K562 (cell line): ENCODE data around the gene C22orf39. TPM values are rescaled to one million over a fixed set of nuclear protein-coding genes. Genes with fewer than 3 reads are reported as not detected.

Source experiments
- BRCA1 ChIP-seq, 2 experiments: fragments of 450-650 bp in 1 of 2; sonication (generic) in 1 of 2; formaldehyde crosslinking in 1 of 2; IDR thresholded peaks; 2 replicates each; pipeline versions ENCODE4 v1.5.0 to v1.6.1; 2017 to 2020; ENCODE audit warnings: mild to moderate bottlenecking in 1 of 2, missing genetic modification reagents in 1 of 2
- ETV1 ChIP-seq: fragments of 450-650 bp; conservative IDR thresholded peaks from 2 replicates; pipeline ENCODE4 v1.6.1; 2016; ENCODE audit warnings: missing genetic modification characterization, control low read depth, low read depth, missing compliant biosample characterization
- GATAD2B ChIP-seq: fragments of 450-650 bp; IDR thresholded peaks from 2 replicates; pipeline ENCODE4 v1.6.1; 2017; ENCODE audit warnings: mild to moderate bottlenecking, borderline replicate concordance
- L3MBTL2 ChIP-seq: fragments of 450-650 bp; IDR thresholded peaks from 2 replicates; pipeline ENCODE4 v1.6.1; 2016; ENCODE audit warnings: mild to moderate bottlenecking, moderate library complexity
- MAX ChIP-seq: sonication (generic); formaldehyde crosslinking; IDR thresholded peaks from 2 replicates; pipeline ENCODE4 v1.9.0; 2022; ENCODE audit warnings: mild to moderate bottlenecking, missing genetic modification reagents
- MED1 ChIP-seq: sonication (generic); formaldehyde crosslinking; IDR thresholded peaks from 2 replicates; pipeline ENCODE4 v1.8.1; 2023; ENCODE audit warnings: missing genetic modification reagents, borderline replicate concordance
- POLR2AphosphoS2 ChIP-seq: IDR thresholded peaks from 2 replicates; pipeline ENCODE4 v1.6.1; 2012; ENCODE audit warnings: low read length, improper control_type of control experiment
- POLR3G ChIP-seq: IDR thresholded peaks from 2 replicates; pipeline ENCODE4 v1.6.1; 2011; ENCODE audit not compliant: insufficient read length, insufficient replicate concordance; ENCODE audit errors: extremely low read depth
- TOE1 ChIP-seq, 2 experiments: fragments of 450-650 bp in 1 of 2; sonication (generic) in 1 of 2; formaldehyde crosslinking in 1 of 2; IDR thresholded peaks; 2 replicates each; pipeline versions ENCODE4 v1.7.1 to v1.8.0; 2016 to 2022; ENCODE audit warnings: borderline replicate concordance in 2 of 2, mild to moderate bottlenecking in 2 of 2, antibody characterized with exemption in 1 of 2, inconsistent platforms in 1 of 2, low read depth in 1 of 2, missing genetic modification reagents in 1 of 2, moderate library complexity in 1 of 2
- ZFX ChIP-seq: sonication (generic); formaldehyde crosslinking; IDR thresholded peaks from 2 replicates; pipeline ENCODE4 v1.8.0; 2022; ENCODE audit warnings: mild to moderate bottlenecking, missing genetic modification reagents, moderate library complexity
- ZNF778 ChIP-seq: fragments of 450-650 bp; formaldehyde crosslinking; IDR thresholded peaks from 2 replicates; pipeline ENCODE4 v1.4.0; 2020; ENCODE audit warnings: mild to moderate bottlenecking, moderate library complexity
- polyA plus RNA-seq, 8 experiments: library from polyadenylated mRNA; depleted of rRNA in 4 of 8; stranded (reverse) in 5 of 8; unstranded in 3 of 8; fragments of >200 nt; fragmentation: Nextera tagmentation in 2 of 8; fragmentation: Illumina TruSeq in 1 of 8; extraction: Ambion mirVana in 2 of 8; extraction: Trizol in 1 of 8; gene quantifications; 2 replicates each; pipeline versions ENCODE4 v1.2.1 to v1.2.3, GENCODE V29; 2011 to 2014; ENCODE audit warnings: inconsistent platforms in 1 of 8, missing spikeins in 1 of 8
- total RNA-seq, 7 experiments: library from RNA; depleted of rRNA in 6 of 7; stranded (reverse); fragments of >200 nt in 6 of 7; fragmentation: Illumina TruSeq in 2 of 7; extraction: Trizol in 2 of 7; gene quantifications; 2 replicates each; pipeline versions ENCODE4 v1.2.1 to v1.2.3, GENCODE V29; 2011 to 2021; ENCODE audit warnings: low replicate concordance in 1 of 7
- TF ChIP-seq, protein P1 (sequence below): IDR thresholded peaks from 2 replicates; pipeline ENCODE4 v1.6.1; 2011; ENCODE audit not compliant: insufficient read length; ENCODE audit errors: extremely low read depth
- TF ChIP-seq, protein P2 (sequence below), 3 experiments: fragments of 200-800 bp in 1 of 3; fragments of 250-450 bp in 1 of 3; fragments of 450-650 bp in 1 of 3; sonication (Bioruptor Pico) in 1 of 3; sonication (Bioruptor generic) in 1 of 3; formaldehyde crosslinking in 1 of 3; IDR thresholded peaks; 2 replicates each; pipeline versions ENCODE4 v1.6.1 to v1.8.0; 2016 to 2022; ENCODE audit warnings: mild to moderate bottlenecking in 2 of 3, missing genetic modification characterization in 2 of 3, missing compliant biosample characterization in 1 of 3, moderate library complexity in 1 of 3
- TF ChIP-seq, protein P3 (sequence below): sonication (generic); formaldehyde crosslinking; IDR thresholded peaks from 2 replicates; pipeline ENCODE4 v1.8.1; 2023; ENCODE audit warnings: mild to moderate bottlenecking, missing genetic modification reagents, moderate library complexity
- TF ChIP-seq, protein P4 (sequence below): fragments of 250-450 bp; sonication (Bioruptor Pico); IDR thresholded peaks from 2 replicates; pipeline ENCODE4 v1.4.0; 2020; ENCODE audit warnings: mild to moderate bottlenecking, moderate library complexity

Gene C22orf39
- total and polyA plus RNA-seq, 9 of the 15 experiments (the other 6 are each of a cell fraction or from before 2014, with no cell fraction given) = 20.4 to 139 (median 66.8) TPM

GRCh38 chr22:19466126-19466716 is 18.7 kb upstream of the C22orf39 start (continued):
- TF ChIP-seq ZFX (no peak), L3MBTL2 (no peak), ETV1 (no peak), BRCA1 (IDR thresholded peaks at IDR 0.05) (no peak), BRCA1 (CRISPR knock-in tag; IDR thresholded peaks at IDR 0.05) (peak; percentile 96), GATAD2B (no peak), MAX (CRISPR knock-in tag) (0 out of 2 replicates have a peak, but pooled peaks have one; percentile 3), POLR2AphosphoS2 (no peak), ZNF778 (CRISPR knock-in tag) (no peak), MED1 (CRISPR knock-in tag) (peak; percentile 94; the same call in 1 of the 2 replicates), POLR3G (no peak), TOE1 (IDR thresholded peaks at IDR 0.05; ENCODE audit: borderline replicate concordance) (no peak), TOE1 (CRISPR knock-in tag; IDR thresholded peaks at IDR 0.05; ENCODE audit: borderline replicate concordance, low read depth) (peak; percentile 77; the same call in 1 of the 2 replicates)
- TF ChIP-seq, protein P1, sequence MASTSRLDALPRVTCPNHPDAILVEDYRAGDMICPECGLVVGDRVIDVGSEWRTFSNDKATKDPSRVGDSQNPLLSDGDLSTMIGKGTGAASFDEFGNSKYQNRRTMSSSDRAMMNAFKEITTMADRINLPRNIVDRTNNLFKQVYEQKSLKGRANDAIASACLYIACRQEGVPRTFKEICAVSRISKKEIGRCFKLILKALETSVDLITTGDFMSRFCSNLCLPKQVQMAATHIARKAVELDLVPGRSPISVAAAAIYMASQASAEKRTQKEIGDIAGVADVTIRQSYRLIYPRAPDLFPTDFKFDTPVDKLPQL = no peak
- TF ChIP-seq, protein P2, sequence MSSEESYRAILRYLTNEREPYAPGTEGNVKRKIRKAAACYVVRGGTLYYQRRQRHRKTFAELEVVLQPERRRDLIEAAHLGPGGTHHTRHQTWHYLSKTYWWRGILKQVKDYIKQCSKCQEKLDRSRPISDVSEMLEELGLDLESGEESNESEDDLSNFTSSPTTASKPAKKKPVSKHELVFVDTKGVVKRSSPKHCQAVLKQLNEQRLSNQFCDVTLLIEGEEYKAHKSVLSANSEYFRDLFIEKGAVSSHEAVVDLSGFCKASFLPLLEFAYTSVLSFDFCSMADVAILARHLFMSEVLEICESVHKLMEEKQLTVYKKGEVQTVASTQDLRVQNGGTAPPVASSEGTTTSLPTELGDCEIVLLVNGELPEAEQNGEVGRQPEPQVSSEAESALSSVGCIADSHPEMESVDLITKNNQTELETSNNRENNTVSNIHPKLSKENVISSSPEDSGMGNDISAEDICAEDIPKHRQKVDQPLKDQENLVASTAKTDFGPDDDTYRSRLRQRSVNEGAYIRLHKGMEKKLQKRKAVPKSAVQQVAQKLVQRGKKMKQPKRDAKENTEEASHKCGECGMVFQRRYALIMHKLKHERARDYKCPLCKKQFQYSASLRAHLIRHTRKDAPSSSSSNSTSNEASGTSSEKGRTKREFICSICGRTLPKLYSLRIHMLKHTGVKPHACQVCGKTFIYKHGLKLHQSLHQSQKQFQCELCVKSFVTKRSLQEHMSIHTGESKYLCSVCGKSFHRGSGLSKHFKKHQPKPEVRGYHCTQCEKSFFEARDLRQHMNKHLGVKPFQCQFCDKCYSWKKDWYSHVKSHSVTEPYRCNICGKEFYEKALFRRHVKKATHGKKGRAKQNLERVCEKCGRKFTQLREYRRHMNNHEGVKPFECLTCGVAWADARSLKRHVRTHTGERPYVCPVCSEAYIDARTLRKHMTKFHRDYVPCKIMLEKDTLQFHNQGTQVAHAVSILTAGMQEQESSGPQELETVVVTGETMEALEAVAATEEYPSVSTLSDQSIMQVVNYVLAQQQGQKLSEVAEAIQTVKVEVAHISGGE (CRISPR knock-in tag; IDR thresholded peaks at IDR 0.05) = peak in 1 of 3 experiments; percentile 24; a peak in 1 of 6 replicates
- TF ChIP-seq, protein P3, sequence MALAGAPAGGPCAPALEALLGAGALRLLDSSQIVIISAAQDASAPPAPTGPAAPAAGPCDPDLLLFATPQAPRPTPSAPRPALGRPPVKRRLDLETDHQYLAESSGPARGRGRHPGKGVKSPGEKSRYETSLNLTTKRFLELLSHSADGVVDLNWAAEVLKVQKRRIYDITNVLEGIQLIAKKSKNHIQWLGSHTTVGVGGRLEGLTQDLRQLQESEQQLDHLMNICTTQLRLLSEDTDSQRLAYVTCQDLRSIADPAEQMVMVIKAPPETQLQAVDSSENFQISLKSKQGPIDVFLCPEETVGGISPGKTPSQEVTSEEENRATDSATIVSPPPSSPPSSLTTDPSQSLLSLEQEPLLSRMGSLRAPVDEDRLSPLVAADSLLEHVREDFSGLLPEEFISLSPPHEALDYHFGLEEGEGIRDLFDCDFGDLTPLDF (CRISPR knock-in tag) = peak; percentile 72; the same call in 1 of the 2 replicates
- TF ChIP-seq, protein P4, sequence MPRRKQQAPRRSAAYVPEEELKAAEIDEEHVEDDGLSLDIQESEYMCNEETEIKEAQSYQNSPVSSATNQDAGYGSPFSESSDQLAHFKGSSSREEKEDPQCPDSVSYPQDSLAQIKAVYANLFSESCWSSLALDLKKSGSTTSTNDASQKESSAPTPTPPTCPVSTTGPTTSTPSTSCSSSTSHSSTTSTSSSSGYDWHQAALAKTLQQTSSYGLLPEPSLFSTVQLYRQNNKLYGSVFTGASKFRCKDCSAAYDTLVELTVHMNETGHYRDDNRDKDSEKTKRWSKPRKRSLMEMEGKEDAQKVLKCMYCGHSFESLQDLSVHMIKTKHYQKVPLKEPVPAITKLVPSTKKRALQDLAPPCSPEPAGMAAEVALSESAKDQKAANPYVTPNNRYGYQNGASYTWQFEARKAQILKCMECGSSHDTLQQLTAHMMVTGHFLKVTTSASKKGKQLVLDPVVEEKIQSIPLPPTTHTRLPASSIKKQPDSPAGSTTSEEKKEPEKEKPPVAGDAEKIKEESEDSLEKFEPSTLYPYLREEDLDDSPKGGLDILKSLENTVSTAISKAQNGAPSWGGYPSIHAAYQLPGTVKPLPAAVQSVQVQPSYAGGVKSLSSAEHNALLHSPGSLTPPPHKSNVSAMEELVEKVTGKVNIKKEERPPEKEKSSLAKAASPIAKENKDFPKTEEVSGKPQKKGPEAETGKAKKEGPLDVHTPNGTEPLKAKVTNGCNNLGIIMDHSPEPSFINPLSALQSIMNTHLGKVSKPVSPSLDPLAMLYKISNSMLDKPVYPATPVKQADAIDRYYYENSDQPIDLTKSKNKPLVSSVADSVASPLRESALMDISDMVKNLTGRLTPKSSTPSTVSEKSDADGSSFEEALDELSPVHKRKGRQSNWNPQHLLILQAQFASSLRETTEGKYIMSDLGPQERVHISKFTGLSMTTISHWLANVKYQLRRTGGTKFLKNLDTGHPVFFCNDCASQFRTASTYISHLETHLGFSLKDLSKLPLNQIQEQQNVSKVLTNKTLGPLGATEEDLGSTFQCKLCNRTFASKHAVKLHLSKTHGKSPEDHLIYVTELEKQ = no peak
